ENCODE data around the gene MACROD2. TPM values are rescaled to one million over a fixed set of nuclear protein-coding genes. Genes with fewer than 3 reads are reported as not detected.

Gene MACROD2
- total RNA-seq, 4 donors from 2014 or later: 2.1 to 28.1 (median 12.6) TPM

GRCh38 chr20:15491575-15491974 lies 1496.3 kb downstream of the MACROD2 start:
- no peaks in the 10 kb centered on the region for H3K9me3 ChIP-seq
- intact Hi-C loops (cut with DNase I; ENCODE audit: low total_unique reads): no loop called here
- H3K36me3 ChIP-seq: no peaks in the 10 kb centered on the region
- H3K4me1 ChIP-seq: no peaks in the 10 kb centered on the region
- no peaks in the 10 kb centered on the region for H3K27me3 ChIP-seq
- no peak overlapping the region for H3K4me3 ChIP-seq
- no peak for DNase-seq
- TF ChIP-seq POLR2A (IDR thresholded peaks at IDR 0.05): no peak
- no peak for TF ChIP-seq CTCF (IDR thresholded peaks at IDR 0.05)
- no peak overlapping the region for H3K27ac ChIP-seq

GRCh38 chr20:15494851-15495250 lies 1499.5 kb downstream of the MACROD2 start:
- intact Hi-C loops (cut with DNase I; ENCODE audit: low total_unique reads): no loop called here

GRCh38 chr20:15496501-15497039 lies 1501.3 kb downstream of the MACROD2 start:
- Histone ChIP-seq H3K27me3 (no peaks in the 10 kb centered on the region), H3K9me3 (no peaks in the 10 kb centered on the region), H3K4me3 (no peak overlapping the region), H3K4me1 (no peaks in the 10 kb centered on the region), H3K27ac (no peak overlapping the region), H3K36me3 (no peaks in the 10 kb centered on the region)
- TF ChIP-seq CTCF (IDR thresholded peaks at IDR 0.05) (no peak), POLR2A (IDR thresholded peaks at IDR 0.05) (no peak)
- no peak for DNase-seq
- intact Hi-C loops (cut with DNase I; ENCODE audit: low total_unique reads): no loop called here

More at GRCh38 chr20:15494851-15495250, 1499.5 kb downstream of the MACROD2 start:
- no peaks in the 10 kb centered on the region for H3K27me3 ChIP-seq
- no peak overlapping the region for H3K27ac ChIP-seq
- no peaks in the 10 kb centered on the region for H3K4me1 ChIP-seq
- no peak overlapping the region for H3K4me3 ChIP-seq
- no peaks in the 10 kb centered on the region for H3K9me3 ChIP-seq
- H3K36me3 ChIP-seq: no peaks in the 10 kb centered on the region
- no peak for TF ChIP-seq CTCF (IDR thresholded peaks at IDR 0.05)
- TF ChIP-seq POLR2A (IDR thresholded peaks at IDR 0.05): no peak
- DNase-seq: no peak

- Histone ChIP-seq H3K4me1 (no peaks in the 10 kb centered on the region), H3K9me3 (no peaks in the 10 kb centered on the region), H3K4me3 (no peak overlapping the region), H3K36me3 (no peaks in the 10 kb centered on the region), H3K27me3 (no peaks in the 10 kb centered on the region), H3K27ac (no peak overlapping the region)
- intact Hi-C loops (cut with DNase I; ENCODE audit: low total_unique reads): no loop called here
- TF ChIP-seq POLR2A (IDR thresholded peaks at IDR 0.05) (no peak), CTCF (IDR thresholded peaks at IDR 0.05) (no peak)
- DNase-seq: no peak
Measured at GRCh38 chr20:15498926-15499325, 1503.6 kb downstream of the MACROD2 start.

GRCh38 chr20:15506311-15506710 lies 1511.0 kb downstream of the MACROD2 start:
- intact Hi-C loops (cut with DNase I; ENCODE audit: low total_unique reads): no loop called here
- no peaks in the 10 kb centered on the region for H3K36me3 ChIP-seq
- H3K4me3 ChIP-seq: no peak overlapping the region
- no peaks in the 10 kb centered on the region for H3K4me1 ChIP-seq
- no peaks in the 10 kb centered on the region for H3K9me3 ChIP-seq
- H3K27ac ChIP-seq: no peak overlapping the region
- TF ChIP-seq POLR2A (IDR thresholded peaks at IDR 0.05) (no peak), CTCF (IDR thresholded peaks at IDR 0.05) (no peak)
- H3K27me3 ChIP-seq: no peaks in the 10 kb centered on the region
- no peak for DNase-seq

Measured in uterus (tissue), 4 donors.